Measurements from ENCODE around the gene BMPER.
A peak's percentile ranks its signal among the peaks of the same experiment; 100 is the strongest.

The BMPER gene

GRCh38 chr7:33905389-33906032 lies at the start of gene BMPER:
Gene BMPER, plus strand, starts transcription at chr7:33905539. Its CDS starts 75 bp downstream, at chr7:33905614.
- Histone ChIP-seq H3K36me3 (no peaks in the 10 kb centered on the region), H3K27me3 (ENCODE audit: insufficient read depth, low read depth, severe bottlenecking) (peaks cover 18% of the 10 kb centered on the region), H3K4me3 (ENCODE audit: low read depth, low read length) (peak within 1 kb of the TSS; percentile 82), H3K27ac (no peak within 1 kb of the TSS), H3K9me3 (ENCODE audit: severe bottlenecking) (no peaks in the 10 kb centered on the region)
- no peak for TF ChIP-seq CTCF (IDR thresholded peaks at IDR 0.05; ENCODE audit: low read depth, low read length)
- peak; percentile 72 for DNase-seq

GRCh38 chr7:33861947-33862346 lies 43.4 kb upstream of the BMPER start:
- Histone ChIP-seq H3K27ac (no peak overlapping the region), H3K4me3 (ENCODE audit: low read depth, low read length) (no peak overlapping the region), H3K9me3 (ENCODE audit: severe bottlenecking) (no peaks in the 10 kb centered on the region), H3K36me3 (no peaks in the 10 kb centered on the region), H3K27me3 (ENCODE audit: insufficient read depth, low read depth, severe bottlenecking) (no peaks in the 10 kb centered on the region)
- TF ChIP-seq CTCF (IDR thresholded peaks at IDR 0.05; ENCODE audit: low read depth, low read length): no peak
- DNase-seq: no peak

GRCh38 chr7:33862946-33863814 lies 42.2 kb upstream of the BMPER start:
- no peaks in the 10 kb centered on the region for H3K27me3 ChIP-seq (ENCODE audit: insufficient read depth, low read depth, severe bottlenecking)
- no peak for TF ChIP-seq CTCF (IDR thresholded peaks at IDR 0.05; ENCODE audit: low read depth, low read length)
- no peaks in the 10 kb centered on the region for H3K36me3 ChIP-seq
- no peak overlapping the region for H3K27ac ChIP-seq
- no peaks in the 10 kb centered on the region for H3K9me3 ChIP-seq (ENCODE audit: severe bottlenecking)
- no peak for DNase-seq
- no peak overlapping the region for H3K4me3 ChIP-seq (ENCODE audit: low read depth, low read length)

- no peak overlapping the region for H3K4me3 ChIP-seq (ENCODE audit: low read depth, low read length)
- H3K9me3 ChIP-seq (ENCODE audit: severe bottlenecking): no peaks in the 10 kb centered on the region
- no peak overlapping the region for H3K27ac ChIP-seq
- H3K27me3 ChIP-seq (ENCODE audit: insufficient read depth, low read depth, severe bottlenecking): no peaks in the 10 kb centered on the region
- no peak for DNase-seq
- H3K36me3 ChIP-seq: no peaks in the 10 kb centered on the region
- TF ChIP-seq CTCF (IDR thresholded peaks at IDR 0.05; ENCODE audit: low read depth, low read length): no peak
Observed at GRCh38 chr7:33868166-33868565, 37.2 kb upstream of the BMPER start.

GRCh38 chr7:33869176-33869575 lies 36.2 kb upstream of the BMPER start:
- H3K27ac ChIP-seq: no peak overlapping the region
- no peak for DNase-seq
- no peaks in the 10 kb centered on the region for H3K27me3 ChIP-seq (ENCODE audit: insufficient read depth, low read depth, severe bottlenecking)
- no peak overlapping the region for H3K4me3 ChIP-seq (ENCODE audit: low read depth, low read length)
- H3K36me3 ChIP-seq: no peaks in the 10 kb centered on the region
- TF ChIP-seq CTCF (IDR thresholded peaks at IDR 0.05; ENCODE audit: low read depth, low read length): no peak
- no peaks in the 10 kb centered on the region for H3K9me3 ChIP-seq (ENCODE audit: severe bottlenecking)
